T follicular helper cell (primary cell): ENCODE data around the gene KNDC1.
"Not testable (repeated sequence)": the region's sequence is repeated elsewhere in the genome, so short reads cannot be mapped to it uniquely, and the experiment has no call there.

Source experiments
- DNase-seq: peaks from one replicate; pipeline ENCODE4 v3.0.0-alpha.2; 2020; ENCODE audit warnings: low read depth

KNDC1 gene

GRCh38 chr10:133221756-133222155 is 61.7 kb downstream of the KNDC1 start:
- not testable (repeated sequence) for DNase-seq

GRCh38 chr10:133224076-133224475 is 64.1 kb downstream of the KNDC1 start:
- no peak for DNase-seq

- no peak for DNase-seq
Measured at GRCh38 chr10:133224756-133225372, 64.8 kb downstream of the KNDC1 start.

- DNase-seq, result no peak
Measured at GRCh38 chr10:133225707-133226191, 65.7 kb downstream of the KNDC1 start.

GRCh38 chr10:133226251-133226808 is 66.3 kb downstream of the KNDC1 start:
- no peak for DNase-seq

- DNase-seq, result no peak
Measured at GRCh38 chr10:133227256-133227655, 67.2 kb downstream of the KNDC1 start.

GRCh38 chr10:133229265-133230043 is 69.4 kb downstream of the KNDC1 start:
- DNase-seq, result no peak

- DNase-seq, result no peak
Measured at GRCh38 chr10:133230044-133230361, 70.0 kb downstream of the KNDC1 start, which contains the start of gene UTF1. TSS of gene UTF1 (plus strand) at chr10:133230217. CDS start at chr10:133230289, 72 bp downstream.

- no peak for DNase-seq
Measured at GRCh38 chr10:133230387-133231195, 70.6 kb downstream of the KNDC1 start.

- DNase-seq, result no peak
Measured at GRCh38 chr10:133231244-133231945, 71.4 kb downstream of the KNDC1 start.

GRCh38 chr10:133231946-133232574 is 72.0 kb downstream of the KNDC1 start:
- no peak for DNase-seq

- DNase-seq, result not testable (repeated sequence)
Measured at GRCh38 chr10:133234796-133235195, 74.8 kb downstream of the KNDC1 start.

- no peak for DNase-seq
Measured at GRCh38 chr10:133235265-133235855, 75.3 kb downstream of the KNDC1 start.

GRCh38 chr10:133235932-133236331 is 75.9 kb downstream of the KNDC1 start:
- no peak for DNase-seq

GRCh38 chr10:133236401-133237240 is 76.6 kb downstream of the KNDC1 start:
- DNase-seq, result no peak

- DNase-seq, result no peak
Measured at GRCh38 chr10:133237241-133237587, 77.2 kb downstream of the KNDC1 start.

- DNase-seq, result no peak
Measured at GRCh38 chr10:133237588-133238465, 77.8 kb downstream of the KNDC1 start, which contains the start of gene VENTX. TSS of gene VENTX (plus strand) at chr10:133237855. CDS start at chr10:133237915, 60 bp downstream.

GRCh38 chr10:133238466-133238804 is 78.4 kb downstream of the KNDC1 start:
- DNase-seq, result no peak

GRCh38 chr10:133239990-133240389 is 80.0 kb downstream of the KNDC1 start:
- no peak for DNase-seq
